ENCODE data around the gene DBN1. TPM values are rescaled to one million over a fixed set of nuclear protein-coding genes. Genes with fewer than 3 reads are reported as not detected.

Gene DBN1
- total and polyA plus RNA-seq, 9 donors, result 18.4 to 91.6 (median 55.7) TPM

- no peaks in the 10 kb centered on the region for H3K36me3 ChIP-seq
- no peak overlapping the region for H3K4me3 ChIP-seq
- H3K4me1 ChIP-seq (ENCODE audit: insufficient read depth), result peaks cover 5% of the 10 kb centered on the region
- H3K27ac ChIP-seq, result no peak overlapping the region
- no peaks in the 10 kb centered on the region for H3K27me3 ChIP-seq
- 82 to 92% (median 86%) methylated on average over 16 of the region's 16 CpGs for WGBS, 3 donors
- no peaks in the 10 kb centered on the region for H3K9me3 ChIP-seq
- no peak for DNase-seq
- intact Hi-C loops (cut with DNase I), result no loop called here
- no peak for TF ChIP-seq EP300 (IDR thresholded peaks at IDR 0.05)
- TF ChIP-seq CTCF (IDR thresholded peaks at IDR 0.05), result no peak
- TF ChIP-seq POLR2A (IDR thresholded peaks at IDR 0.05), result no peak
Observed at GRCh38 chr5:177512736-177513380, 39.4 kb upstream of the DBN1 start.

GRCh38 chr5:177511796-177512675 lies 38.6 kb upstream of the DBN1 start:
- 89 to 92% (median 90%) methylated on average over 32 to 34 of the region's 34 CpGs for WGBS, 3 donors
- H3K27ac ChIP-seq, result no peak overlapping the region

GRCh38 chr5:177511181-177511580 lies 37.7 kb upstream of the DBN1 start:
- intact Hi-C loops (cut with DNase I), result no loop called here
- Histone ChIP-seq H3K4me1 (ENCODE audit: insufficient read depth) (peaks cover 4% of the 10 kb centered on the region), H3K27me3 (no peaks in the 10 kb centered on the region), H3K27ac (no peak overlapping the region), H3K36me3 (no peaks in the 10 kb centered on the region), H3K4me3 (no peak overlapping the region), H3K9me3 (no peaks in the 10 kb centered on the region)
- no peak for DNase-seq
- 83 to 89% (median 86%) methylated on average over 5 of the region's 5 CpGs for WGBS, 3 donors
- TF ChIP-seq CTCF (IDR thresholded peaks at IDR 0.05), result no peak
- no peak for TF ChIP-seq EP300 (IDR thresholded peaks at IDR 0.05)
- no peak for TF ChIP-seq POLR2A (IDR thresholded peaks at IDR 0.05)

More at GRCh38 chr5:177511796-177512675, 38.6 kb upstream of the DBN1 start:
- Histone ChIP-seq H3K4me3 (no peak overlapping the region), H3K36me3 (no peaks in the 10 kb centered on the region), H3K9me3 (no peaks in the 10 kb centered on the region), H3K27me3 (no peaks in the 10 kb centered on the region), H3K4me1 (ENCODE audit: insufficient read depth) (peaks cover 5% of the 10 kb centered on the region)
- DNase-seq, result no peak
- intact Hi-C loops (cut with DNase I), result no loop called here
- TF ChIP-seq POLR2A (IDR thresholded peaks at IDR 0.05) (no peak), CTCF (IDR thresholded peaks at IDR 0.05) (no peak), EP300 (IDR thresholded peaks at IDR 0.05) (no peak)

GRCh38 chr5:177510567-177511053 lies 37.2 kb upstream of the DBN1 start:
- Histone ChIP-seq H3K27ac (no peak overlapping the region), H3K9me3 (no peaks in the 10 kb centered on the region), H3K27me3 (no peaks in the 10 kb centered on the region), H3K36me3 (no peaks in the 10 kb centered on the region), H3K4me1 (ENCODE audit: insufficient read depth) (no peaks in the 10 kb centered on the region), H3K4me3 (no peak overlapping the region)
- intact Hi-C loops (cut with DNase I), result no loop called here
- WGBS, 3 donors, result 85 to 92% (median 90%) methylated on average over 15 of the region's 15 CpGs
- TF ChIP-seq CTCF (IDR thresholded peaks at IDR 0.05), result no peak
- TF ChIP-seq POLR2A (IDR thresholded peaks at IDR 0.05), result no peak
- TF ChIP-seq EP300 (IDR thresholded peaks at IDR 0.05), result no peak
- DNase-seq, result no peak

All from ovary (tissue), 9 donors.